GM19452 (cell line): ENCODE results near the gene BRICD5.

Experiments used
- ATAC-seq: cut with Tn5 transposase; IDR thresholded peaks from one replicate; pipeline ENCODE4 v1.9.1; 2021; ENCODE audit not compliant: unreplicated experiment

BRICD5 gene

DNA sequence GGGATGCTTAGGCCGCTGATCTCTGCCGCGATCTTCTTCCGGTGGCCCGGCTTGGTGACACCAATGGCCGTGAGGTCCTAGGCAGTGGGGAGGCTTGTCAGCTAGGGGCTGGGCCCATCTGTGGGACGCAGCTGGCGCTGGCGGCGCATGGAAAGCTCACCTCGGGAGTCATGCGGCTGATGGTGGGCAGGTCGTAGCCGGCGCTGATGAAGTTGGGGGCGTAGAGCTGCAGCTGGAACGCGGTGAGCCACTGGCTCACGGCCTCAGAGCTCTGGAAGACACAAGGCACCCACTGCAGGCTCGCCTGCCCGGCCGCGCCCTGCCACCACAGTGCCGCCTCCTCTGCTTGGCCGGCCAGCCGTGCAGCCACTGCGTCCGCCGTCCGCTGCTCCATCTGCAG lies 27.0 kb downstream of the BRICD5 start:
- ATAC-seq: no peak

GRCh38 chr16:2181952-2182351 lies 28.7 kb downstream of the BRICD5 start:
- ATAC-seq: no peak

DNA sequence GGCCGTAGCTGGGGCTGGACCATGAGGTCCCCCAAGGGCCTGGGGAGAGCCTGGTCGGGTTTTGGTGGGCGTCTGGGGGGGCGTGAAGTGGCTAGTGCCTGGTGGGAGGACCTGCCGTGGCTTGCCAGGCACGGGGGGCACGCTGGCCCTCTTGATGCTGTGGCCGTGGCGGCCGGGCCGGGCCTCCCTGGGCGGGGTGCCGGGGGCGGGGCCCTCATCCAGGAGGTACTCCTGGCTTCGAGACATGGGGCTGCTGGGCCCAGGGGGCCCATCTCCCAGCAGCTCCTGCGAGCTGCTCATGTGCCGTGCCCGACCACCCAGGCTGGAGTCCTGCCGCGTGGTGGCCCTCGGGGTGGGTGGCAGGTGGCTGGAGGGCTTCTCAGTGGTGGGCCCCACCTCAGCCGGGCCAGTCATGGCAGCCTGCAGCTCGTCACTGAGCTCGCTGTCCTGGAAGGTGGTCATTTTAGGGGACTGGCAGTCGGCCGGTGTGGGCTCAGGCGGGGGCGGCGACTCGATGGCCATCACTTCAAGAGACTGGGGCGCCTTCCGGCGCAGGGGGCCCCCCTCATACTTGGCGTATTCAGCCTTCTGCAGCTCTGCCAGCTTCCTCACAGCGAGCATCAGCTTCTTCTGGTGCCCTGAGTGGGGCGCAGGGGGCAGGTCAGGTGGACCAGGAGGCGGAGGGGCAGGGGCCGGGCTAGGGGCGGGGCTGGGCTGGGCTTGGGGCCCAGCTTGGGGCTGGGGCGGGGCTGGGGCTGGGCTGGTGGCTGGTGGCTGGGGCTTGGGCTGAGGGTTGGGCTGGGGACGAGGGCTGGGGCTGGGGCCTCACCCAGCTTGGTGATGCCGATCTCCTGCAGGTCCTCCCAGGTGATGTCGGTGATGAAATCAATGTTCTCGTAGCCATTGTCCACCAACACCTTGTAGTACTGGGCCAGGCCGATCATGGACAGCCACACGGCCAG lies 29.4 kb downstream of the BRICD5 start:
- no peak for ATAC-seq

GRCh38 chr16:2180461-2180860 lies 30.2 kb downstream of the BRICD5 start:
- no peak for ATAC-seq

DNA sequence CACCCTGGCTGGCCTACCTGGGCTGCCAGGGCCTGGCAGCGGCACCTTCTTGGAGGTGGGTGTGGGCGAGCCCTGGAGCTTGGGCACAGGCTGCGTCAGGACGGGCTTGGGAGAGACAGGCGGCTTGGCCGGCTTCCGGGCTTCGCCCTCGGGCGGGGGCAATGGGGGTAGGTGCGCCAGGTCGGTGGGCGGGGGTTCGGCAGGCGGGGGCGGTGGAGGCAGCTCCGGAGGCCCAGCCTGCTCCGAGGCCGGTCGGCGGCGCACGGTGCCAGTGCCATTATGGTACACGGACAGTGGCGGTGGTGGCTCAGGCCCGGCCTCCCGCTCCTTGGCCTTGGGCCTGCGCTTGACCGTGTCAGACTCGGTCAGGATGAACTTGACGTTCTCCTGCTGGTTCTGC lies 31.1 kb downstream of the BRICD5 start:
- ATAC-seq: no peak

GRCh38 chr16:2179107-2179501 lies 31.6 kb downstream of the BRICD5 start:
- ATAC-seq: no peak

DNA sequence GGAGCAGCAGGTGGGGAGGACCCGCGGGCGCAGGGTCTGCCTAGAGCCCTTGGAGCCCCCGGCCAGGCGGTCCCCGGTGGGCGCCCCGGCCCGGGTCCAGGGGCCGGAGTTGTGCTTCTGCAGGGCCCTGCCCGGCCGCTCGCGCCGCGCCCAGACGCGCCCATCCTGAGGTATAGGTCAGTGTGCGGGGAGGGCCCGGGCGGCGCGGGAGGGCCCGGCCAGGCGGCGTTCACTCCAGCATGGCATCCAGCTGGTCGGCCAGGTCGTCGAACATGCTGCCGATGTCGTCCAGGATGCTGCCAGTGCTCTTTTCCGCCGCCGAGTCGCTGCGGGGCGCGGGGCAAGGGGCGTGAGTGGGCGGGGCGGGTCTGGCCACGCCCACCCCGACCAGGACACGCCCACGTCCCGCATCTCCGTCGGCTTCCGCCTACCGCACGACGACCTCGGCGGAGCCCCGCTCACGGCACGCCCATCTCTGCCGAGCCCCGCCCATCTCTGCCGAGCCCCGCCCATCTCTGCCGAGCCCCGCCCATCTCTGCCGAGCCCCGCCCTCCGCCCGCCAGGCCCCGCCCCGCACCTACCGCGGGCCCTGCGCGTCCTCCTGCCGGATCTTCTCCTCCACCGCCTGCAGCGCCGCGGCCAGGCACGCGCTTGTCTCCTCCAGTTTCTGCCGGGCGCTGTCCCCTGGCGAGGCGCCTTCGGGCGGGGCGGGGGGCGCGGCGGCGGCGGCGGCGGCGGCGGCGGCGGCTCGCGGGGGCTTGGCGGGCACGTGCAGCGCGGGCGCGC lies 32.1 kb downstream of the BRICD5 start:
- ATAC-seq: no peak

GRCh38 chr16:2177561-2177960 lies 33.1 kb downstream of the BRICD5 start:
- ATAC-seq: no peak

- ATAC-seq: no peak
These were observed 33.6 kb downstream of the BRICD5 start for GRCh38 chr16:2177101-2177500.

DNA sequence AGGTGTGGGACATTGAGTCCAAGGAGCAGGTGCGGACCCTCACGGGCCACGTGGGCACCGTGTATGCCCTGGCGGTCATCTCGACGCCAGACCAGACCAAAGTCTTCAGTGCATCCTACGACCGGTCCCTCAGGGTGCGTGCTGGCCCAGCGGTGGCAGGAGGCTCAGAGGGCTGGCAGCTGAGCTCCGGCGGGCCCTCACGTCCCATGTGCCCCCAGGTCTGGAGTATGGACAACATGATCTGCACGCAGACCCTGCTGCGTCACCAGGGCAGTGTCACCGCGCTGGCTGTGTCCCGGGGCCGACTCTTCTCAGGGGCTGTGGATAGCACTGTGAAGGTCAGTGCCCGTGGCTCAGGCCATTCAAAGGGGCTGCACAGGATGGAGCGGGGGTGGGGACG lies 34.6 kb downstream of the BRICD5 start:
- ATAC-seq: no peak

DNA sequence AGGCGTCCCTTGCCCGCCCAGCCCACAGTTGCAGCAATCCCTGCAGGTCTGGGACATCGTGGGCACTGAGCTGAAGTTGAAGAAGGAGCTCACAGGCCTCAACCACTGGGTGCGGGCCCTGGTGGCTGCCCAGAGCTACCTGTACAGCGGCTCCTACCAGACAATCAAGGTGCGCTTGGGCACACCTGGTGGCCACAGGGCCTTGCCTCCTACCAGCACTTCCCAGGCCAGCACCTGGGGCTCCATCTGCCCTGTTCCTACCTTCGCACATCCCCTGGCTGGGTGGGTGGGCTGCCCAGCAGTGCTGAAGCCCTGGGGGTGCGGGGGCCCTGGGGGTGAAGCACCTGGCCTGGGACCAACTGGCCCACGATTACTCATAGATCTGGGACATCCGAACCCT lies 35.2 kb downstream of the BRICD5 start:
- no peak for ATAC-seq

GRCh38 chr16:2174396-2175131 lies 36.1 kb downstream of the BRICD5 start:
- ATAC-seq: no peak

DNA sequence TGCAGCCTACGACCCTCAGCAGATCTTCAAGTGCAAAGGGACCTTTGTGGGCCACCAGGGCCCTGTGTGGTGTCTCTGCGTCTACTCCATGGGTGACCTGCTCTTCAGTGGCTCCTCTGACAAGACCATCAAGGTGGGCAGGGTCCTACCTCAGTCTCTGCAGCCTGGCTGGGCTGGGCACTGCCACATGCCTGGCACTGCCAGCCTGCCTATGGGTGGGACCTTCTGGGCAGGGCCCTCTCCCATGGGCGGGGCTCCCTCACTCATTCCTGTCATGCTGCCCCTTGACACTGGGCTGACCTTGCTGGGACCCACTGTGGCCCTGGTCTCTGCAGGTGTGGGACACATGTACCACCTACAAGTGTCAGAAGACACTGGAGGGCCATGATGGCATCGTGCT lies 36.7 kb downstream of the BRICD5 start:
- ATAC-seq: no peak

- ATAC-seq: no peak
These were observed 37.3 kb downstream of the BRICD5 start for GRCh38 chr16:2173366-2173765.

GRCh38 chr16:2172688-2173335 lies 37.9 kb downstream of the BRICD5 start:
- ATAC-seq: no peak

DNA sequence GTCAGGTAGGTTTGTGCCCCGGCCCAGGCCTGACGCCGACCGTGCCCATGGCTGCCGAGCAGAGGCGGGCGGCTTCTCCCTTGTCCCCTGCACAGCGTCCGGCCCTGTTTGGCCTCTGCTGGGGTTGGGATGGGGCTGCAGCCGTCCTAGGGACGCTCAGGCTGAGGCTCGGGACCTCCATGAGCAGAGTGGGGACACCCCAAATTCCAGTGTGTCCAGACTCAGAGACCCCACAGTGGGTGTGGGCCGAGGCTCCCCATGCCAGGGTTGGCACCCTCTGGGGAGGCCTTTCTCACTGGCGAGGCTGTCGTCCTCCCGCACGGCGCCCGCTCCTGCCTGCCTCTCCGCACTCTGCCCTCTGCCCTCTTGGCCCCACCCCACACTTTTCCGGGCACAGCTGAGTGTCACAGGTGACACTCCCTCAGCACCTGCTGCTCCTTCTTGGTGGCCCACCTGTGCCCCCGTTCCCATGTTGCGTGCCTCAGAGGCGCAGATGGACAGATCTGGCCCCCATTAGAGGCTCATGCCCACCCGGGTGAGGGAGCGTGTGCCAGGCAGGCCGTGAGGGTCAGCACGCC lies 39.0 kb downstream of the BRICD5 start:
- no peak for ATAC-seq

DNA sequence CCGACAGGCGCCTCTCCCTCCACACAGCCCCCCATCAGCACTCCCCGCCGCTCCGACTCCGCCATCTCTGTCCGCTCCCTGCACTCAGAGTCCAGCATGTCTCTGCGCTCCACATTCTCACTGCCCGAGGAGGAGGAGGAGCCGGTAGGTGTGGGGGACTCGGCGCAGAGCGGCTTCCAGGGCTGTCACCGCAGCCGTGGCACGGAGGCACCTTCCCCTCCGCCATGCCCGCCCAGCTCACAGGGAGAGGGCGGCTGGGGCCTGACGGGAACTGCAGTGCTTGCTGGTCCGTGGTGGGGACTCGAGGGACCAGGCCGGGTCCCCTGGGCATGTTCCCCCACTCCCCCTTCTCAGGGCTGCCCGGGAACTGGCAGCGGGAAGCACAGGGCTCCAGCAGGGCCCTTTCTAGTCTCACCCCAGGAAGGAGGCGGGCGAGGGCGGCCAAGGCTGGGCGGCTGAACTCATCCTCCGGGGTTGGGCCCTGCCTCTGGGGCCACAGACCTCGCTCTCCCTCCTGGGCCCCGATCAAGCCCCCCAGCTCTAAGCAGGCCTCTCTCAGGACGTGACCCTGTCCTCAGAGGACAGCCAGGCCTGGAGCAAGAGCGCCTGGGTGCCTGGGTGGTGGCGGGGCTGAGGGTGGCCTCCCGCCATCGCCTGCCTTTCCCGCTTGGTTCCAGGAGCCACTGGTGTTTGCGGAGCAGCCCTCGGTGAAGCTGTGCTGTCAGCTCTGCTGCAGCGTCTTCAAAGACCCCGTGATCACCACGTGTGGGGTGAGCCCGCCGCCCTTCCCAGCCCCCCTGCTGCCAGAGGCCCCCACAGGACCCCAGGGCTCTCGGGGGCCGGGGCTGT lies 39.9 kb downstream of the BRICD5 start:
- ATAC-seq: no peak

DNA sequence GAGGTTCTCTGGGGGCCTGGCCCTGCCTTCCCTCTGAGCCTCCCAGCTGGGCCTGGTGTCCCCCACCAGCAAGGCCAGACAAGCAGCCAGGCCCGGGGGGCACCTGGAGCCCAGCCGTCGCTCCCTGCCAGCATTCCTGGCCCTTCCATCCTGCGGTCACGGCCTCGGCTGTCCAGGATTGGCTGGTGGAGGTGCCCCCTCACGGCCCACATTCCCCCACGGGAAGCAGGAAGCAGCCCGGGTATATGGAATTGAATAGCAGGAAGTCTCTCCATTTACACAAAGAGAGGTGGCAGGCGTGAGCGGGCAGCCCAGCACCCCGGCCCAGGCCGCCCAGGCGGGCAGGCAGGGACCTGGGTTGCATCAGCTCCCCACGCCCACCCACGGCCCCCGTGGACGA lies 40.6 kb downstream of the BRICD5 start:
- no peak for ATAC-seq

DNA sequence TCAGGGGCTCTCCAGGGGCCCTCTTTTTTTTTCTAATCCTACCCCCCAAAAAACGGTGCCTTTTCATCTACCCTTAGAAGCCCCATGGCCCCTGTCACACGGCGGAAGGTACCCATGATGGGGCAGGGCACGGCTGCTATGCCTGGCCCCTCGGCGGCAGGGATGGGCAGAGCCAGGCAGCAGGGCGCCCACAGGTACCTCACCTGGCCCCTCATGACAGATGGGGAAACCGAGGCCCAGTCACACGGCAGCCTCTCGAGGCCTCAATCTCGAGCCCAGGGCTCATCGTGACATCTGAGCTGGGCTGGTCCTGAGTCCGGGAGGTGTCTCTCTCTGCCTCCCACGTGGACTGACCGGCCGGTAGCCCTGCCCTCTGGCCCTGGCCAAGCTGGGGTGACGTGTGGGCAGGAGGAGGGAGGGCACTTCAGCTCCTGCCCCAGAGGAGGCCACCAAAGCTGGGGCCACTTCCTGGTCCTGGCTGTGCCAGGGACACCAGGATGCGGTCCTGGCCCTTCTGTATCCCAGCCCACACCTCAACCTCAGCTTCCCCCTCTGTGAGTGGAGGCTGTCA lies 43.5 kb downstream of the BRICD5 start:
- no peak for ATAC-seq
